NCI-H1436 treated with DMSO at 0.1 percent for 48 hours (cell line): ENCODE measurements around the gene OR5H14.

ENCODE experiments used
- DNase-seq: peaks from one replicate; lab custom pipeline; 2025; lab: John Stamatoyannopoulos, UW

The OR5H14 gene

GRCh38 chr3:98199020-98199419 is 51.7 kb downstream of the OR5H14 start:
- DNase-seq, result no peak
